NCI-H2029 (cell line): ENCODE data around the gene TCEAL1.
"Not testable (repeated sequence)": the region's sequence is repeated elsewhere in the genome, so short reads cannot be mapped to it uniquely, and the experiment has no call there.

Experiments
- DNase-seq: peaks from one replicate; lab custom pipeline; 2025; lab: John Stamatoyannopoulos, UW

The TCEAL1 gene

GRCh38 chrX:103635436-103635835 is 6.7 kb downstream of the TCEAL1 start:
- DNase-seq, result no peak

DNA sequence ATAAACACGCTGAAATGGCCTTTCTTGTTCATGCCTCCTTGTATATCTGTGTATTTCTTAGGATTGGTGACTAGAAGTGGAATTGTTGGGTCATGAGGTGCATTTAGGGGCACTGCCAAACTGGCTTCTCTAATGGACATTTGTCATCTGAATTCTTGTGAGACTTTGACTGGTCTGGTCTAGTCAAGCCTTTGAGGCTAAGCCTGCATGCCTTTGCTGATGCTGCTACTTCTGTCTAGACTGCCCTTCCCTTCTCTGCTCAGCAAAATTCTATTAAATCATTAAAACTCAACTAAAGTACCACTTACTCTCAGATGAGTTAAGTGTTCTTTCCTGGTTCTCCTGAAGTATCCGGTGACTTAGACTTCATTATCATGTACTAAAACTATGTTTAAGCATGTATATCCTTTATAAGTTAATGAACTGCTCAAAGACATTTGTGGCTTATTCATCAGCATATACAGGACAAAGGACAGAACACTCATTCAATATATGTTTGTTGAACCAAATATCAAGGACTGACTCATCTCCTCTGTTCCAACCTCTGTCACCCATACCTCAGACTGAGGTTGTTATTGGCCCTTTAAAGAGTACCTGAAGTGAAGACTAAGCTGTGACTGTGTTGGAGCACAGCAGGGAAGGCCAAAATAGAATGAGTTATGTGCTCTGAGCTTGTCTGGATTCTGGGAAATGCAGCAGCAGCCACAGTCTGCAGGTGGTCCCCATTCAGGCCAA is 9.0 kb downstream of the TCEAL1 start:
- no peak for DNase-seq

DNA sequence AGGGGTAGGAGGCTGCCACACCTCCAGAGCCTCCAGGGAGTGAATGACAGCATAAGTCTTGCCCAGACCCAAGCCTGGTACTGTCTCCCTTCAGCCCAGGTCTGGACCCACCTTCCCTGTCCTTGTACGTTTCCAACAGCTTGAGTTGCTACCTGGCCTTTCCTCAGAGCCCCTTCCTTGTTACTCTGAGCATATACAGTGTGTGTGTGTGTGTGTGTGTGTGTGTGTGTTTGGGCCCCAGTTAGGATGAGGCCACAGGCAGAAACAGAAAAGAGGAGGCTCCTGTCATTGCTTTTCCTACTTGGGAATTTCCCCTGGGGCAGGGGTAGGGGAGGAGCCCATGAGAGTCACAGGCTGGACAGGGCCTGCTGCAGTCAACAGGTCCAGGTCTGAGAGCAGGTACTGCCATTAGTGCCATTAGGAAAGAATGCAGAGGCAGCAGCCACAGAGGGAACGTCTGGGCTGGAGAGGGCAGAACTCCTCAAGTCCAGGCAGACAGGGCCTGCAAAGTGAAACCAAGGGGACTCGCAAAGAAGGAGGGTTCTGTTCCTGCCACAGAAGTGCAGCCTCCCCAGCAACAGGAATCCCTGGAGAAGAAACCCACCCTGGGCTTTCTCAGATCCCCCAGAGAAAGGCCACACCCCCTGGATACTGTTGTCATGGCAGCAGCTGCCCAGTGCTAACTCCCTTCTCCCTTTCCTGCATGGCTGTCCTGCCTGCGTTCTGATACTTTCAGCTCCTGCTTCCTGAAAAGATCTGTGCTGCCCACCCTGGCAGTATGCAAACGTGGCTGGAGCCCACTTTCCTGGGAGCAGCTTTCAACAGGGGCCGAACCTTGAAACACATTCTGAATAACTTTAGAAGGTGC is 9.9 kb downstream of the TCEAL1 start:
- DNase-seq, result not testable (repeated sequence)

- DNase-seq, result no peak
These were observed 11.8 kb downstream of the TCEAL1 start for GRCh38 chrX:103640401-103641155.

DNA sequence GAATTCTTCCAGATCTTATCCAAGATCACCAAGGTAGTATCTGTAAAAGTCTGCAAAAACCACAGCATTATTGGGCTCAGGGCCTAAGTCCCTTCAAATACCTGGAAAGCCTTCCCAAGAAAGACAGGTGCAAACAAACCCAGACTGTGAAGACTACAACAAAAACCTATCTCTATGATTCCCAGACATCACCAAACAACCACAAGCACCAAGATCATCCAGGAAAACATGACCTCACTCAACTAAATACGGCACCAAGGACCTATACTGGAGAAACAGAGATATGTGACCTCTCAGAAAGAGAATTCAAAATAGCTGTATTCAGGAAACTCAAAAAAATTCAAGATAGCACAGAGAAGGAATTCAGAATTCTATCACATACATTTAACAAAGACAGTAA is 15.3 kb downstream of the TCEAL1 start:
- no peak for DNase-seq

DNA sequence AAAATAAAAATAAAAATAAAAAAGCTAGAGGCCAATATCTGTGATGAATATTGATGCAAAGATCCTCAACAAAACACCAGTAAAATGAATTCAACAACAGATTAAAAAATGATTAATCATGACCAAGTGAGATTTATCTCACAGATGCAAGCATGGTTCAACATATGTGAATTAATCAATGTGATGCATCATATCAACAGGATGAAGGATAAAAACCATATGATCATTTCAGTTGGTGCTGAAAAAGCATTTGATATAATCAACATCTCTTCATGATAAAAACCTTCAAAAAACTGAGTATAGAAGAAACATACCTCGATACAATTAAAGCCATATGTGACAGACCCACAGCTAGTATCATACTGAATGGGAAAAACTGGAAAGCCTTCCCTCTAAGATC is 18.9 kb downstream of the TCEAL1 start:
- DNase-seq, result no peak

- DNase-seq, result no peak
These were observed 22.5 kb downstream of the TCEAL1 start for GRCh38 chrX:103651151-103651773.

DNA sequence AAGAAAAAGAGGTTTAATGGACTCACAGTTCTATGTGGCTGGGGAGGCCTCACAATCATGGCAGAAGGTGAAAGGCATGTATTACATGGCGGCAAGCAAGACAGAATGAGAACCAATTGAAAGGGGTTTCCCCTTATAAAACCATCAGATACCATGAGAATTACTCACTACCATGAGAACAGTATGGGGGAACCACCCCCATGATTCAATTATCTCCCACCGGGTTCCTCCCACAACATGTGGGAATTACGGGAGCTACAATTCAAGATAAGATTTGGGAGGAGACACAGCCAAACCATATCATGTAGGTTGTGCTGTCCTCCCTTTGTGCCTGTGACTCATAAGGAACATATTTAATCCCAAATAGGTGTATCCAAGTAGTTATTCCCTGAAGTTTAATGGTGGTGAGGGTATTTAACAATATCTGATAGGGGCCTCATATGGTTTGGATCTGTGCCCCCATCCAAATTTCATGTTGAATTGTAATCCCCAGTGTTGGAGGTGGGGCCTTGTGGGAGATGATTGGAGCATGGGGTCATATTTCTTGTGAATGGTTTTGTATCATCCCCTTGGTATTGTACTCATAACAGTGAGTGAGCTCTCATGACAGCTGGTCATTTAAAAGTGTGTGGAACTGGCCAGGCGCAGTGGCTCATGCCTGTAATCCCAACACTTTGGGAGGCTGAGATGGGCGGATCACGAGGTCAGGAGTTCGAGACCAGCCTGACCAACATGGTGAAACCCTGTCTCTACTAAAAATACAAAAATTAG is 26.6 kb downstream of the TCEAL1 start:
- not testable (repeated sequence) for DNase-seq

- DNase-seq, result no peak
These were observed 27.8 kb downstream of the TCEAL1 start for GRCh38 chrX:103656617-103657016.

DNA sequence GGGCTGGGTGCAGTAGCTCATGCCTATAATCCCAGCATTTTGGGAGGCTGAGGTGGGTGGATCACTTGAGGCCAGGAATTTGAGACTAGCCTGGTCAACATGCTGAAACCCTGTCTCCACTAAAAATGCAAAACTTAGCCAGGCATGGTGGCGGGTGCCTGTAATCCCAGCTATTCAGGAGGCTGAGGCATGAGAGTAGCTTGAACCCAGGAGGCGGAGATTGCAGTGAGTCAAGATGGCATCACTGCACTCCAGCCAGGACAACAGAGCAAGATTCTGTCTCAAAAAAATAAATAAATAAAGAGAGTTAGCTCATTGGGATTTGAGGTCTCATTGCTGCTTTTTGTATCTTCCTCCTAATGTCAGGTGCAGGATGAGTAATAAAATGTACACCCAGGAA is 28.3 kb downstream of the TCEAL1 start:
- not testable (repeated sequence) for DNase-seq

GRCh38 chrX:103658681-103659433 is 30.1 kb downstream of the TCEAL1 start:
- no peak for DNase-seq

GRCh38 chrX:103659460-103659859 is 30.7 kb downstream of the TCEAL1 start:
- DNase-seq, result not testable (repeated sequence)

- DNase-seq, result peak; percentile 11
These were observed 35.4 kb downstream of the TCEAL1 start for GRCh38 chrX:103663981-103664762.

DNA sequence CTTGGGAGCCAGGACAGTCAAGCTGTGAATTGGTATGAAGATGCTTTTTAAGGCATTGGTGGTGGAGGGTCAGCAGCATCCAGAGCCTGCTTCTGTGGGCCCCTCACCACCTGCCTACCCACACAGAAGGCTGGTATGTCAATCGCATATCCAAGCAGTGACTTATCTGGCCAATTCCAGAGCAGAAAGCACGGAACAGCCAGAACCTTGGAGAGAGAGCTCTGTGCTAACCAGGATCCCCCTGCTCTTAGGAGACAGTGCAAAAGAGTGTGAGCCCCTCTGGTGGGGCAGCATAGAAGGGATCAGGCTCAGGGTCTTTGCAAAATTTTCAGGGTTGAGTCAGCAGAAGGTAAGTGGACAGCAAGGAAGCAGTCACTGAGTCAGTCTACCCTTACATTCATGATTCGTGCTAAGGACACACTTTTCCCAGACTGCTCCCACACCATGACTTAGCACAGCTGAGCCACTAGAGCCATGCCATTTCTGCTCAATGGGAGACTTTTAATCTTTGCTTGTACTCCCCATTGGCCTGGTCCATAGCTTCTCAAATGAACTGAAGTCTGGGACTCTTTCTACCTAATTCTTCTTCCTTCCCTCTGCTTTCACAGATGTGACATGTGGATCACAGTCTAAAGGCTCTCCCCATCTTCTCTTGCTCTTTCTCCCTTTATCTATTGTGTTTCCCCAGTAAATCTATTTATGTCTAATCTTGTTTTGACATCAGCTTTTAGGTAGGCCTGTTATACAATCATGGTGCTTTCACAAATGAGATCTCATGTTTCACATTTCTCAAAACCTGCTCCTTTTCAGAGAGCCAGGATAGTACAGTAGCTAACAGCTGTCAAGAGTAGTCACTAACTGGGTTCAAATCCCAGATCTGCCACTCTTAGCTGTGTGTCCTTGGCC is 37.7 kb downstream of the TCEAL1 start:
- DNase-seq, result no peak

- DNase-seq, result no peak
These were observed 41.0 kb downstream of the TCEAL1 start for GRCh38 chrX:103669745-103670144.

DNA sequence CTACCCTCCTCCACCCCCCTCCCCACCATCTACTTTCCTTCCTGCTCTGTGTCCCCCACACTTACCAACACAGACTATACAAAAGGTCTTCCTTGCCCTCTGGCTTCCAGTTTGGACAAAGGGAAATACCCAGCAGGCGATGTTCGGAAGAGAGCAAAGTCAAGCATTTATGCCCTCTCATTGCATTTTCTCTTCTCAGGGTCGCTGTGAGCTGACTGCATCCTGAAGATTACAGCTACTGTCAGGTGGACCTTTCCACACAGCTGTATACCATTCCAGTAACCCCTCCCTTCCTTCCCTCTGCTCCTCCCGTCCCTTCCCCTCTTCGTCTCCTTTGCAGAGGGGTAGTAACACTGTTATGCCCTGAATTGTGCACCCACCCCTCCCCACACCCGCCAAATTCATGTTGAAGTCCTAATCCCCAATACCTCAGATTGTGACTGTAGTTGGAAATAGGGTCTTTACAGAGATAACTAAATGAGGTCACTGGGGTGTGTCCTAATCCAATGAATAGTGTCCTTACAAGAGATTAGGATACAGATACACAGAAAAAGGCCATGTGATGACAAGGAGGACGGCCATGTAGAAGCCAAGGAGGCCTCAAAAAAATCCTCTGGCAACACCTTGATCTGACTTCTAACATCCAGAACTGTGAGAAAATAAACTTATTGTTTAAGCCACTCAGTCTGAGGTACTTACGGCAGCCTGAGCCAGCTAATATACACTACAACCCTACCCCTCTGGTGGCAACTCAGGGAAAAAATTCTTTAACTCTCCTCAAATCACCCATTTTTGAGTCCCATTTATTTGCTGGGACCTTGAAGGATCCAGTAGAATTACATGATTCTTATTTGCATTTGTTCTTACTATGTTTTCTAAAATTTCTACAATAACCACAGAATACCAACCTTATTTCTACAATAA is 46.0 kb downstream of the TCEAL1 start:
- DNase-seq, result no peak

GRCh38 chrX:103678199-103678993 is 49.6 kb downstream of the TCEAL1 start:
- DNase-seq, result no peak
